Caco-2 (cell line): ENCODE measurements around the gene TTC31. TPM values are rescaled to one million over a fixed set of nuclear protein-coding genes. Genes with fewer than 3 reads are reported as not detected.

Experiments
- BruUV-seq: library from RNA; stranded (reverse); fragments of 400-500 nt; replicated peaks from 2 replicates; lab custom pipeline; 2021; lab: Mats Ljungman, UMichigan
- CTCF ChIA-PET: fragments of 300-600 bp; sonication (Branson Sonifier 250); formaldehyde crosslinking; loops from one replicate; lab custom pipeline; 2022; ENCODE audit warnings: antibody characterized with exemption; lab: Charles Lee
- POLR2A ChIA-PET: fragments of 300-600 bp; sonication (Branson Sonifier 250); formaldehyde crosslinking; loops from one replicate; lab custom pipeline; 2022; ENCODE audit warnings: antibody characterized with exemption; lab: Charles Lee
- DNase-seq, 2 experiments: peaks; one replicate each; pipeline versions ENCODE4 v3.0.0 to v3.0.0-alpha.2; 2020 to 2022
- H3K27me3 ChIP-seq: replicated peaks from 2 replicates; pipeline ENCODE4 v1.6.0; 2011; ENCODE audit warnings: low read length; ENCODE audit not compliant: control insufficient read depth, insufficient read depth
- H3K36me3 ChIP-seq: 2 replicates; pipeline ENCODE4 v1.5.1; 2011; ENCODE audit warnings: low read length; ENCODE audit not compliant: control insufficient read depth, insufficient read depth
- H3K4me1 ChIP-seq: fragments of 250-450 bp; sonication (Bioruptor Pico); 2 replicates; pipeline ENCODE4 v1.5.1; 2020; ENCODE audit warnings: mild to moderate bottlenecking
- H3K4me3 ChIP-seq: 2 replicates; pipeline ENCODE4 v1.5.1; 2011; ENCODE audit warnings: low read depth, mild to moderate bottlenecking, control low read depth, low read length
- H3K9me3 ChIP-seq: fragments of 250-450 bp; sonication (Bioruptor Pico); 2 replicates; pipeline ENCODE4 v1.5.1; 2020; ENCODE audit warnings: mild to moderate bottlenecking, moderate library complexity
- H3K27ac Mint-ChIP-seq: one replicate; pipeline ENCODE4 v1.8.0; 2022; ENCODE audit warnings: mixed read lengths; ENCODE audit not compliant: unreplicated experiment
- H3K27me3 Mint-ChIP-seq: one replicate; pipeline ENCODE4 v1.8.0; 2022; ENCODE audit warnings: mixed read lengths; ENCODE audit not compliant: insufficient read depth, unreplicated experiment
- H3K36me3 Mint-ChIP-seq: one replicate; pipeline ENCODE4 v1.8.0; 2022; ENCODE audit warnings: mild to moderate bottlenecking, mixed read lengths; ENCODE audit not compliant: insufficient read depth, unreplicated experiment
- H3K4me1 Mint-ChIP-seq: one replicate; pipeline ENCODE4 v1.8.0; 2022; ENCODE audit warnings: low read depth, mixed read lengths; ENCODE audit not compliant: unreplicated experiment
- H3K4me3 Mint-ChIP-seq: one replicate; pipeline ENCODE4 v1.8.0; 2022; ENCODE audit warnings: mild to moderate bottlenecking, moderate library complexity, mixed read lengths; ENCODE audit not compliant: unreplicated experiment
- H3K9me3 Mint-ChIP-seq: one replicate; pipeline ENCODE4 v1.8.0; 2022; ENCODE audit warnings: mixed read lengths; ENCODE audit not compliant: unreplicated experiment
- CTCF ChIP-seq, 2 experiments: fragments of 200-600 bp in 1 of 2; IDR thresholded peaks; 1 replicate in 1 of 2; 2 replicates in 1 of 2; pipeline versions ENCODE4 v1.5.1 to v1.8.0; 2011 to 2022; ENCODE audit warnings: antibody characterized with exemption in 1 of 2, control low read depth in 1 of 2, inconsistent platforms in 1 of 2, low read depth in 1 of 2, low read length in 1 of 2, mild to moderate bottlenecking in 1 of 2, moderate library complexity in 1 of 2; ENCODE audit not compliant: insufficient read depth in 1 of 2, severe bottlenecking in 1 of 2, unreplicated experiment in 1 of 2
- intact Hi-C: fragments of 100-400 bp; cut with micrococcal nuclease; formaldehyde crosslinking; loops from one replicate; pipeline ENCODE4 v1.10.0; 2022; ENCODE audit not compliant: unreplicated experiment
- total RNA-seq: library from RNA; stranded (reverse); gene quantifications from 2 replicates; pipeline ENCODE4 v1.2.3, GENCODE V29; 2022

Gene TTC31
- total RNA-seq, 1 experiment from 2014 or later, result 32.4 TPM

DNA sequence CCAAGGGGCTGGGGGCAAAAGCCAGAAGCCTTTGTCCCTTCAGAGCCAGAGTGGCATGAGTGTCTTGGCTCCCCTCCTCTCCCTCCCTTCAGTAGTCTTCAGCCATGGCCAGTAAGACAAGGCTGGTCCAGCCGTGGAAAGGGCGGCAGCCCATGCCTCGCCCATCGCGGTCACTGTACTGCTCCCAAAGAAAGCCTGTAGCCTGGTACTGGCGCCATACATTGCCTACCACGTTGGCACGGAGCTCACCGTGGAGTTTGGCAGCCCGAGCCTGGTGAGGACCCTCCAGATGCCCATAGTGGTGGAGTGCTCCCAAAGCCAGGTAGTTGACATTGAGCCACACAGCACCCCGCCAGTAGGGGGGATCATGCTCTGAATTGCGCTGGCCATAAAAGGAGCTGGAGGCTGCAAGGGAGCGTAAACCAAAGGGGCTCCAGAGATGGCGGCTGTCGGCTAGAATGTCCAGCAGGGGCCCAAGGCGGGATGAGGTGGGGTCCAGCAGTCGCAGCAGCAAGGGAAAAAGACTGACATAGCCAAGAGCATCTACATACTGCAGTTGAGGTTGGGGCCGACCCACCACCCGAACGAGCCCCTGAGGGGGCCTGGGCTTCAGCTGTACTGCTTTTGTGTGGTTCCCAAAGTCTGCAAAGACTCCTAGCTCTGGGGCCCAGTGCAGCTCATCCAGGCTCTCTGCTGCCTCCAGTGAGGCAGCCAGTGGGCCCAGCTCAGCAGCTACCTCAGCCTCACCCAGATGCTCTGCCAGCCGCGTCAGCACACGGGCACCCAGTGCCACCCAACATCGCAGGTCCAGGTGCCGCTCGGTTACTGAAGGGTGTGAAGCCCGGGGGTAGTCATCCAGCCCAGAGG lies 21.5 kb upstream of the TTC31 start:
- peak; percentile 33 to 48 for TF ChIP-seq CTCF (IDR thresholded peaks at IDR 0.05; ENCODE audit: insufficient read depth in 1 of 2, low read depth in 1 of 2, low read length in 1 of 2, severe bottlenecking in 1 of 2, unreplicated experiment in 1 of 2)
- no peaks in the 10 kb centered on the region for H3K9me3 ChIP-seq
- ChIA-PET CTCF (interaction anchor here (0.7 to 1.0 kb wide), 9 partner anchors 10 to 126 kb away, joined by 3 to 5 read pairs (median 4); partner anchors contain the start of genes AUP1, CCDC142, HTRA2 and MRPL53), POLR2A (interaction anchor here (0.5 kb wide), 1 partner anchor 31 kb away, joined by 3 read pairs; no protein-coding TSS in a partner anchor)
- H3K27me3 ChIP-seq, result no peaks in the 10 kb centered on the region
- H3K4me3 Mint-ChIP-seq, result no peak overlapping the region
- H3K4me3 ChIP-seq, result no peak overlapping the region
- BruUV-seq, result no TSS peak
- no peaks in the 10 kb centered on the region for H3K27me3 Mint-ChIP-seq
- intact Hi-C loops, result no loop called here
- peaks cover 20% of the 10 kb centered on the region for H3K4me1 Mint-ChIP-seq
- H3K9me3 Mint-ChIP-seq, result no peaks in the 10 kb centered on the region
- H3K27ac Mint-ChIP-seq, result peak overlapping the region; percentile 69
- H3K36me3 Mint-ChIP-seq, result peaks cover 71% of the 10 kb centered on the region
- H3K36me3 ChIP-seq, result peaks cover 4% of the 10 kb centered on the region
- DNase-seq, result peak; percentile 65 to 69
- peaks cover 9% of the 10 kb centered on the region; the same call in 1 of the 2 replicates for H3K4me1 ChIP-seq

GRCh38 chr2:74462054-74462785 lies 20.7 kb upstream of the TTC31 start:
- no peak for DNase-seq
- Mint-ChIP-seq H3K4me1 (peaks cover 14% of the 10 kb centered on the region), H3K9me3 (no peaks in the 10 kb centered on the region), H3K27ac (no peak overlapping the region), H3K36me3 (peaks cover 68% of the 10 kb centered on the region), H3K4me3 (peak overlapping the region; percentile 55), H3K27me3 (no peaks in the 10 kb centered on the region)
- H3K9me3 ChIP-seq, result no peaks in the 10 kb centered on the region
- CTCF ChIA-PET, result interaction anchor here (0.7 to 1.0 kb wide), 9 partner anchors 9 to 126 kb away, joined by 3 to 5 read pairs (median 4); partner anchors contain the start of genes AUP1, CCDC142, HTRA2 and MRPL53
- peaks cover 4% of the 10 kb centered on the region for H3K36me3 ChIP-seq
- BruUV-seq, result no TSS peak
- no peak for TF ChIP-seq CTCF (IDR thresholded peaks at IDR 0.05; ENCODE audit: insufficient read depth in 1 of 2, low read depth in 1 of 2, low read length in 1 of 2, severe bottlenecking in 1 of 2, unreplicated experiment in 1 of 2)
- H3K4me1 ChIP-seq, result 0 out of 2 replicates have a peak, but pooled peaks cover 5% of the 10 kb centered on the region
- H3K4me3 ChIP-seq, result no peak overlapping the region
- no peaks in the 10 kb centered on the region for H3K27me3 ChIP-seq
- intact Hi-C loops, result no loop called here
- POLR2A ChIA-PET, result interaction anchor here (0.5 kb wide), 1 partner anchor 32 kb away, joined by 3 read pairs; no protein-coding TSS in a partner anchor

GRCh38 chr2:74462786-74463105 lies 20.1 kb upstream of the TTC31 start:
- no peaks in the 10 kb centered on the region for H3K27me3 Mint-ChIP-seq
- H3K27me3 ChIP-seq, result no peaks in the 10 kb centered on the region
- DNase-seq, result no peak
- no peaks in the 10 kb centered on the region for H3K9me3 Mint-ChIP-seq
- ChIA-PET POLR2A (no interaction called here), CTCF (no interaction called here)
- BruUV-seq, result no TSS peak
- H3K4me3 Mint-ChIP-seq, result peak overlapping the region; percentile 55
- no peak overlapping the region for H3K4me3 ChIP-seq
- TF ChIP-seq CTCF (IDR thresholded peaks at IDR 0.05; ENCODE audit: insufficient read depth in 1 of 2, low read depth in 1 of 2, low read length in 1 of 2, severe bottlenecking in 1 of 2, unreplicated experiment in 1 of 2), result no peak
- H3K4me1 ChIP-seq, result 0 out of 2 replicates have a peak, but pooled peaks cover 5% of the 10 kb centered on the region
- H3K9me3 ChIP-seq, result no peaks in the 10 kb centered on the region
- H3K36me3 Mint-ChIP-seq, result peaks cover 63% of the 10 kb centered on the region
- H3K36me3 ChIP-seq, result peaks cover 4% of the 10 kb centered on the region
- intact Hi-C loops, result no loop called here
- peaks cover 14% of the 10 kb centered on the region for H3K4me1 Mint-ChIP-seq
- no peak overlapping the region for H3K27ac Mint-ChIP-seq
